SK-N-SH treated with all-trans-retinoic acid at 6 μM for 48 hours (cell line): ENCODE measurements around the gene SYN1.

Experiments used
- ATAC-seq: fragments of 200-7000 bp; cut with Tn5 transposase; 3 replicates; pipeline ENCODE4 v1.9.1; 2020; ENCODE audit warnings: mild to moderate bottlenecking, moderate library complexity
- ARNTL ChIP-seq: fragments of 450-650 bp; formaldehyde crosslinking; IDR thresholded peaks from 2 replicates; pipeline ENCODE4 v1.5.0; 2020; ENCODE audit warnings: low read depth, mild to moderate bottlenecking, moderate library complexity, borderline replicate concordance
- BACH2 ChIP-seq: fragments of 250-450 bp; sonication (Bioruptor Pico); IDR thresholded peaks from 2 replicates; pipeline ENCODE4 v1.9.0; 2021; ENCODE audit warnings: mild to moderate bottlenecking, borderline replicate concordance
- CSDC2 ChIP-seq: fragments of 250-450 bp; sonication (Bioruptor Pico); IDR thresholded peaks from 2 replicates; pipeline ENCODE4 v1.5.0; 2020; ENCODE audit warnings: mild to moderate bottlenecking, moderate library complexity
- ESRRG ChIP-seq: fragments of 250-450 bp; sonication (Bioruptor Pico); IDR thresholded peaks from 2 replicates; pipeline ENCODE4 v1.6.1; 2021; ENCODE audit warnings: mild to moderate bottlenecking
- ISL1 ChIP-seq: fragments of 250-450 bp; sonication (Bioruptor Pico); IDR thresholded peaks from 2 replicates; pipeline ENCODE4 v2.1.2; 2022; ENCODE audit warnings: mild to moderate bottlenecking, moderate library complexity
- OSR1 ChIP-seq: fragments of 250-450 bp; sonication (Bioruptor Pico); IDR thresholded peaks from 2 replicates; pipeline ENCODE4 v1.8.0; 2022; ENCODE audit warnings: moderate library complexity, mild to moderate bottlenecking, inconsistent platforms
- PPARA ChIP-seq: fragments of 250-450 bp; sonication (Bioruptor Pico); IDR thresholded peaks from 2 replicates; pipeline ENCODE4 v1.5.0; 2020; ENCODE audit warnings: mild to moderate bottlenecking, borderline replicate concordance
- RARB ChIP-seq: fragments of 250-450 bp; sonication (Bioruptor Pico); IDR thresholded peaks from 2 replicates; pipeline ENCODE4 v1.8.0; 2021; ENCODE audit warnings: mild to moderate bottlenecking, moderate library complexity
- SNAI2 ChIP-seq: fragments of 250-450 bp; sonication (Bioruptor Pico); IDR thresholded peaks from 2 replicates; pipeline ENCODE4 v1.5.0; 2020; ENCODE audit warnings: mild to moderate bottlenecking, moderate library complexity
- TCF4 ChIP-seq: fragments of 250-450 bp; sonication (Bioruptor Pico); IDR thresholded peaks from 2 replicates; pipeline ENCODE4 v1.8.0; 2021; ENCODE audit warnings: mild to moderate bottlenecking, moderate library complexity, borderline replicate concordance
- TOX ChIP-seq: fragments of 250-450 bp; sonication (Bioruptor Pico); IDR thresholded peaks from 2 replicates; pipeline ENCODE4 v1.8.0; 2021; ENCODE audit warnings: mild to moderate bottlenecking, moderate library complexity, borderline replicate concordance
- ZC3H10 ChIP-seq: fragments of 250-450 bp; sonication (Bioruptor Pico); IDR thresholded peaks from 2 replicates; pipeline ENCODE4 v1.5.1; 2021; ENCODE audit warnings: mild to moderate bottlenecking, moderate library complexity
- ZFP30 ChIP-seq: fragments of 450-650 bp; formaldehyde crosslinking; IDR thresholded peaks from 2 replicates; pipeline ENCODE4 v1.5.0; 2022; ENCODE audit warnings: mild to moderate bottlenecking, moderate library complexity
- ZNF565 ChIP-seq: fragments of 450-650 bp; formaldehyde crosslinking; conservative IDR thresholded peaks from 2 replicates; pipeline ENCODE4 v1.5.0; 2020; ENCODE audit warnings: low read depth, mild to moderate bottlenecking, moderate library complexity
- ZNF70 ChIP-seq: fragments of 450-650 bp; formaldehyde crosslinking; IDR thresholded peaks from 2 replicates; pipeline ENCODE4 v1.5.0; 2020; ENCODE audit warnings: mild to moderate bottlenecking, moderate library complexity
- ZNF8 ChIP-seq: fragments of 450-650 bp; formaldehyde crosslinking; IDR thresholded peaks from 2 replicates; pipeline ENCODE4 v1.5.0; 2020; ENCODE audit warnings: mild to moderate bottlenecking, moderate library complexity
- TF ChIP-seq, protein P1 (sequence below): fragments of 250-450 bp; sonication (Bioruptor Pico); IDR thresholded peaks from 2 replicates; pipeline ENCODE4 v1.8.0; 2021; ENCODE audit warnings: low read depth, mild to moderate bottlenecking, moderate library complexity, borderline replicate concordance
- TF ChIP-seq, protein P2 (sequence below): fragments of 250-450 bp; sonication (Bioruptor Pico); IDR thresholded peaks from 2 replicates; pipeline ENCODE4 v1.5.1; 2020; ENCODE audit warnings: low read depth, mild to moderate bottlenecking, moderate library complexity
- TF ChIP-seq, protein P3 (sequence below): fragments of 250-450 bp; sonication (Bioruptor Pico); IDR thresholded peaks from 2 replicates; pipeline ENCODE4 v1.8.0; 2020; ENCODE audit warnings: mild to moderate bottlenecking, moderate library complexity, borderline replicate concordance
- TF ChIP-seq, protein P4 (sequence below): fragments of 250-450 bp; sonication (Bioruptor Pico); IDR thresholded peaks from 2 replicates; pipeline ENCODE4 v1.5.1; 2021; ENCODE audit warnings: mild to moderate bottlenecking, moderate library complexity
- TF ChIP-seq, protein P5 (sequence below): fragments of 250-450 bp; sonication (Bioruptor Pico); IDR thresholded peaks from 2 replicates; pipeline ENCODE4 v1.5.0; 2020; ENCODE audit warnings: mild to moderate bottlenecking, moderate library complexity

SYN1 gene

DNA sequence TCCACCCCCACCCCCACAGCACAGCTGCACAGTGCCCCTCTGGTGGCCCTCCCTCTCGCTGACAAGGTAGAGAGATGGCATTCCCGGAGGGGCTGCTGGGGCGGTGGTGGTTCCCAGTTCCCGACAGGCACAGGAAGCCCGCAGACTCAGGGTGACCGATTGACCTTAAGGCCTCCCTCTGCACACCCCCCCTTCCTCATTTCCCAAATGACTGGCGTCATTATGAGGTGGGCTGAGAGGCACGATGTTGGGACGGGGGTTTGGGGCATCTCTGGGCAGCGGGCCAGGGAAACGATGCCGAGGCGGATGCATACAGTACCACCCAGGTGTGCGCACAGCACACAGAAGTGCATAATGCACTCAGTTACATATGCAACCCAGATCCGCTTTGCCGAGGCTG lies 41.0 kb downstream of the SYN1 start:
- no peak for TF ChIP-seq SNAI2 (CRISPR knock-in tag)
- no peak for TF ChIP-seq ZNF565 (CRISPR knock-in tag)
- TF ChIP-seq OSR1 (CRISPR knock-in tag), result no peak
- no peak for TF ChIP-seq CSDC2 (CRISPR knock-in tag)
- no peak for TF ChIP-seq TOX (CRISPR knock-in tag)
- no peak for ATAC-seq

DNA sequence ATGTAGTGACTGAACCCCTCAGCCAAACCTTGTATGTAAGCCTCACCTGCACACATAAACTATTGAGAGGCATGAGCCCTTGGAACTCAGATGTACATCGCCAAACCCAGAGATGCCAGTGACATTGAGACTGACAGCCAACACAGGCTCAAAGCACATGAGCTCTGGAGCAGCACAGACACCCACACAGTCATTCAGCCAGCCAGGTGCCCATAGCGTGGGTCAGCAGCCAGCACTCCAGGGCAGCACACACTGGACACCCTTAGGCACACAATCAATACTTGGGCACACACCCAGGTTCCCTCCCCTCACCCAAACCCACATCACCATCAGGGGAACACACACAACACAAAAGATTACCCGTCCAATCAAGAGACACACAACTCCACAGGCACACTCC lies 41.8 kb downstream of the SYN1 start:
- TF ChIP-seq RARB (CRISPR knock-in tag) (no peak), PPARA (no peak), ARNTL (CRISPR knock-in tag) (no peak), BACH2 (CRISPR knock-in tag) (no peak), OSR1 (CRISPR knock-in tag) (no peak), ZNF70 (CRISPR knock-in tag) (no peak), CSDC2 (CRISPR knock-in tag) (no peak), ISL1 (CRISPR knock-in tag) (no peak)
- TF ChIP-seq, protein P1, sequence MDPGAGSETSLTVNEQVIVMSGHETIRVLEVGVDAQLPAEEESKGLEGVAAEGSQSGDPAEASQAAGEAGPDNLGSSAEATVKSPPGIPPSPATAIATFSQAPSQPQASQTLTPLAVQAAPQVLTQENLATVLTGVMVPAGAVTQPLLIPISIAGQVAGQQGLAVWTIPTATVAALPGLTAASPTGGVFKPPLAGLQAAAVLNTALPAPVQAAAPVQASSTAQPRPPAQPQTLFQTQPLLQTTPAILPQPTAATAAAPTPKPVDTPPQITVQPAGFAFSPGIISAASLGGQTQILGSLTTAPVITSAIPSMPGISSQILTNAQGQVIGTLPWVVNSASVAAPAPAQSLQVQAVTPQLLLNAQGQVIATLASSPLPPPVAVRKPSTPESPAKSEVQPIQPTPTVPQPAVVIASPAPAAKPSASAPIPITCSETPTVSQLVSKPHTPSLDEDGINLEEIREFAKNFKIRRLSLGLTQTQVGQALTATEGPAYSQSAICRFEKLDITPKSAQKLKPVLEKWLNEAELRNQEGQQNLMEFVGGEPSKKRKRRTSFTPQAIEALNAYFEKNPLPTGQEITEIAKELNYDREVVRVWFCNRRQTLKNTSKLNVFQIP, result no peak
- ATAC-seq, result no peak

DNA sequence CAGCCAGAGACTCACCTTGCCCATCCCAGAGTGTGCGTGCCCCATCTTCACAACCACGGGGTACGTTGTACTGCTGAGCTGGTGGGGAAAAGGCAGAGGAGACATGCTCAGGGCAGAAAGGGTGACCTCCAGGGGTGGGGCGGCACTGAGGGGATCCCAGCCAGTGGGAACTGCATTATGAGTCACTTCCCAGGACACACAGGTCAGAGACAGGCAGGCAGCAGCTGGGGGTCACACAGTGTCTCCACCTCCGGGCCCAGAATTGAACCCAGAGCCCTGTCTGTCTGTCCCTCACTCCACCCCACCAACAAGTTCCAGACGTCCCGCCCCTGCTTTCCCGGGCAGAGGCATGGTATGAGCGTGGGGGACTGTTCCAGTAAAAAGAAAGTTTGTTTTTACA lies 42.2 kb downstream of the SYN1 start:
- no peak for TF ChIP-seq SNAI2 (CRISPR knock-in tag)
- TF ChIP-seq TCF4 (CRISPR knock-in tag), result no peak
- TF ChIP-seq, protein P2, sequence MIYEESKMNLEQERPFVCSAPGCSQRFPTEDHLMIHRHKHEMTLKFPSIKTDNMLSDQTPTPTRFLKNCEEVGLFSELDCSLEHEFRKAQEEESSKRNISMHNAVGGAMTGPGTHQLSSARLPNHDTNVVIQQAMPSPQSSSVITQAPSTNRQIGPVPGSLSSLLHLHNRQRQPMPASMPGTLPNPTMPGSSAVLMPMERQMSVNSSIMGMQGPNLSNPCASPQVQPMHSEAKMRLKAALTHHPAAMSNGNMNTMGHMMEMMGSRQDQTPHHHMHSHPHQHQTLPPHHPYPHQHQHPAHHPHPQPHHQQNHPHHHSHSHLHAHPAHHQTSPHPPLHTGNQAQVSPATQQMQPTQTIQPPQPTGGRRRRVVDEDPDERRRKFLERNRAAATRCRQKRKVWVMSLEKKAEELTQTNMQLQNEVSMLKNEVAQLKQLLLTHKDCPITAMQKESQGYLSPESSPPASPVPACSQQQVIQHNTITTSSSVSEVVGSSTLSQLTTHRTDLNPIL (CRISPR knock-in tag), result no peak
- TF ChIP-seq PPARA, result no peak
- TF ChIP-seq, protein P3, sequence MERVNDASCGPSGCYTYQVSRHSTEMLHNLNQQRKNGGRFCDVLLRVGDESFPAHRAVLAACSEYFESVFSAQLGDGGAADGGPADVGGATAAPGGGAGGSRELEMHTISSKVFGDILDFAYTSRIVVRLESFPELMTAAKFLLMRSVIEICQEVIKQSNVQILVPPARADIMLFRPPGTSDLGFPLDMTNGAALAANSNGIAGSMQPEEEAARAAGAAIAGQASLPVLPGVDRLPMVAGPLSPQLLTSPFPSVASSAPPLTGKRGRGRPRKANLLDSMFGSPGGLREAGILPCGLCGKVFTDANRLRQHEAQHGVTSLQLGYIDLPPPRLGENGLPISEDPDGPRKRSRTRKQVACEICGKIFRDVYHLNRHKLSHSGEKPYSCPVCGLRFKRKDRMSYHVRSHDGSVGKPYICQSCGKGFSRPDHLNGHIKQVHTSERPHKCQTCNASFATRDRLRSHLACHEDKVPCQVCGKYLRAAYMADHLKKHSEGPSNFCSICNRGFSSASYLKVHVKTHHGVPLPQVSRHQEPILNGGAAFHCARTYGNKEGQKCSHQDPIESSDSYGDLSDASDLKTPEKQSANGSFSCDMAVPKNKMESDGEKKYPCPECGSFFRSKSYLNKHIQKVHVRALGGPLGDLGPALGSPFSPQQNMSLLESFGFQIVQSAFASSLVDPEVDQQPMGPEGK (CRISPR knock-in tag), result no peak
- TF ChIP-seq, protein P1, result no peak
- no peak for TF ChIP-seq RARB (CRISPR knock-in tag)
- no peak for TF ChIP-seq ESRRG (CRISPR knock-in tag)
- no peak for TF ChIP-seq ZNF565 (CRISPR knock-in tag)
- no peak for TF ChIP-seq ISL1 (CRISPR knock-in tag)
- no peak for TF ChIP-seq ZNF8
- TF ChIP-seq ZC3H10, result no peak
- TF ChIP-seq, protein P4, sequence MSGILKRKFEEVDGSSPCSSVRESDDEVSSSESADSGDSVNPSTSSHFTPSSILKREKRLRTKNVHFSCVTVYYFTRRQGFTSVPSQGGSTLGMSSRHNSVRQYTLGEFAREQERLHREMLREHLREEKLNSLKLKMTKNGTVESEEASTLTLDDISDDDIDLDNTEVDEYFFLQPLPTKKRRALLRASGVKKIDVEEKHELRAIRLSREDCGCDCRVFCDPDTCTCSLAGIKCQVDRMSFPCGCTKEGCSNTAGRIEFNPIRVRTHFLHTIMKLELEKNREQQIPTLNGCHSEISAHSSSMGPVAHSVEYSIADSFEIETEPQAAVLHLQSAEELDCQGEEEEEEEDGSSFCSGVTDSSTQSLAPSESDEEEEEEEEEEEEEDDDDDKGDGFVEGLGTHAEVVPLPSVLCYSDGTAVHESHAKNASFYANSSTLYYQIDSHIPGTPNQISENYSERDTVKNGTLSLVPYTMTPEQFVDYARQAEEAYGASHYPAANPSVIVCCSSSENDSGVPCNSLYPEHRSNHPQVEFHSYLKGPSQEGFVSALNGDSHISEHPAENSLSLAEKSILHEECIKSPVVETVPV, result no peak
- no peak for TF ChIP-seq OSR1 (CRISPR knock-in tag)
- TF ChIP-seq TOX (CRISPR knock-in tag), result no peak
- TF ChIP-seq, protein P5, sequence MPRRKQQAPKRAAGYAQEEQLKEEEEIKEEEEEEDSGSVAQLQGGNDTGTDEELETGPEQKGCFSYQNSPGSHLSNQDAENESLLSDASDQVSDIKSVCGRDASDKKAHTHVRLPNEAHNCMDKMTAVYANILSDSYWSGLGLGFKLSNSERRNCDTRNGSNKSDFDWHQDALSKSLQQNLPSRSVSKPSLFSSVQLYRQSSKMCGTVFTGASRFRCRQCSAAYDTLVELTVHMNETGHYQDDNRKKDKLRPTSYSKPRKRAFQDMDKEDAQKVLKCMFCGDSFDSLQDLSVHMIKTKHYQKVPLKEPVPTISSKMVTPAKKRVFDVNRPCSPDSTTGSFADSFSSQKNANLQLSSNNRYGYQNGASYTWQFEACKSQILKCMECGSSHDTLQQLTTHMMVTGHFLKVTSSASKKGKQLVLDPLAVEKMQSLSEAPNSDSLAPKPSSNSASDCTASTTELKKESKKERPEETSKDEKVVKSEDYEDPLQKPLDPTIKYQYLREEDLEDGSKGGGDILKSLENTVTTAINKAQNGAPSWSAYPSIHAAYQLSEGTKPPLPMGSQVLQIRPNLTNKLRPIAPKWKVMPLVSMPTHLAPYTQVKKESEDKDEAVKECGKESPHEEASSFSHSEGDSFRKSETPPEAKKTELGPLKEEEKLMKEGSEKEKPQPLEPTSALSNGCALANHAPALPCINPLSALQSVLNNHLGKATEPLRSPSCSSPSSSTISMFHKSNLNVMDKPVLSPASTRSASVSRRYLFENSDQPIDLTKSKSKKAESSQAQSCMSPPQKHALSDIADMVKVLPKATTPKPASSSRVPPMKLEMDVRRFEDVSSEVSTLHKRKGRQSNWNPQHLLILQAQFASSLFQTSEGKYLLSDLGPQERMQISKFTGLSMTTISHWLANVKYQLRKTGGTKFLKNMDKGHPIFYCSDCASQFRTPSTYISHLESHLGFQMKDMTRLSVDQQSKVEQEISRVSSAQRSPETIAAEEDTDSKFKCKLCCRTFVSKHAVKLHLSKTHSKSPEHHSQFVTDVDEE (CRISPR knock-in tag), result no peak
- no peak for TF ChIP-seq ARNTL (CRISPR knock-in tag)
- no peak for TF ChIP-seq ZNF70 (CRISPR knock-in tag)
- TF ChIP-seq ZFP30 (CRISPR knock-in tag), result no peak

More for the DNA sequence above, 42.2 kb downstream of the SYN1 start:
- ATAC-seq, result no peak
